Measurements from ENCODE around the gene LRMDA.
A peak's percentile ranks its signal among the peaks of the same experiment; 100 is the strongest.

LRMDA gene

GRCh38 chr10:75425291-75426079 lies 5.9 kb upstream of the LRMDA start:
- peaks cover 0 to 33% of the 10 kb centered on the region in 2 experiments for H3K27me3 ChIP-seq (ENCODE audit: control insufficient read depth in 1 of 2, insufficient read depth in 1 of 2, low read length in 2 of 2)
- WGBS: 91% methylated on average over 4 of the region's 6 CpGs

DNA sequence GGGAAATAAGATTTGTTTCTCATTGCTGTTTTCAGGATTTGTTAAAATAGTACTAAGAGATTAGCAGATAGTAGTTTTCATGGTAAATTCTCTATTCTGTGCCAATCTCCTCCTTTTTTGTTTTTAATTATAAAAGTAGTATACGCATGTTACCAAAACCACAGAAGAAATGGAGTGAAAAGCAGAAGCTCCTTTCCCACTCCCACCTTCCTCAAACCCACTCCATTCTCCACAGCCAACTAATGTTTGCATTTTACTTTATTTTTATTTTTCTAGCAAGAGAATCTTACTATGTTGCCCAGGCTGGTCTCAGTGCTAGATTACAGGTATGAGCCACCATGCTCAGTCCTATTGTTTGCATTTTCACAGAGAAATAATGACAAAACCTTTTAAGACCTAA lies 4.5 kb upstream of the LRMDA start:
- Histone ChIP-seq H3K27ac (ENCODE audit: low read length, poor library complexity, severe bottlenecking) (no peak overlapping the region), H3K79me1 (replicated peaks; ENCODE audit: low read length, poor library complexity, severe bottlenecking) (no peaks in the 10 kb centered on the region), H2BK15ac (ENCODE audit: low read depth, poor library complexity, severe bottlenecking) (no peak overlapping the region), H2BK120ac (ENCODE audit: low read depth, low read length) (no peak overlapping the region), H3K36me3 (ENCODE audit: control insufficient read depth in 1 of 2, insufficient read depth in 2 of 2, low read depth in 1 of 2, low read length in 2 of 2) (no peaks in the 10 kb centered on the region), H3K23ac (ENCODE audit: low read length in 2 of 2) (no peak overlapping the region), H3K4me2 (ENCODE audit: low read length, poor library complexity, severe bottlenecking) (no peak overlapping the region), H4K8ac (ENCODE audit: low read length) (no peak overlapping the region), H3K4ac (ENCODE audit: low read depth in 1 of 2, low read length in 2 of 2) (no peak overlapping the region), H3K27me3 (ENCODE audit: control insufficient read depth in 1 of 2, insufficient read depth in 1 of 2, low read length in 2 of 2) (peaks cover 0 to 44% of the 10 kb centered on the region in 2 experiments), H3K18ac (ENCODE audit: low read depth in 1 of 2, low read length in 2 of 2) (no peak overlapping the region), H4K91ac (ENCODE audit: low read length) (no peak overlapping the region), H3K4me3 (ENCODE audit: insufficient read depth in 1 of 2, low read depth in 1 of 2, low read length in 2 of 2) (no peak overlapping the region), H3K9me3 (ENCODE audit: control insufficient read depth, low read length) (no peaks in the 10 kb centered on the region), H2AK5ac (ENCODE audit: low read length, severe bottlenecking) (no peak overlapping the region), H2BK12ac (ENCODE audit: low read length in 2 of 2) (no peak overlapping the region), H3K9ac (ENCODE audit: low read length) (no peak overlapping the region), H3K4me1 (ENCODE audit: control insufficient read depth, insufficient read depth, low read depth, low read length) (peaks cover 4% of the 10 kb centered on the region), H3K14ac (ENCODE audit: low read length in 2 of 2) (no peak overlapping the region), H2BK5ac (ENCODE audit: low read depth, low read length, poor library complexity, severe bottlenecking) (no peak overlapping the region), H2AFZ (ENCODE audit: low read depth, low read length) (no peak overlapping the region)
- WGBS: no CpG with 5 or more reads among the region's 1 CpG
- no peak for DNase-seq

More at GRCh38 chr10:75425291-75426079, 5.9 kb upstream of the LRMDA start:
- no peak overlapping the region for H2AK5ac ChIP-seq (ENCODE audit: low read length, severe bottlenecking)
- no peak overlapping the region for H3K9ac ChIP-seq (ENCODE audit: low read length)
- no peak overlapping the region for H2BK12ac ChIP-seq (ENCODE audit: low read length in 2 of 2)
- no peak overlapping the region for H2BK5ac ChIP-seq (ENCODE audit: low read depth, low read length, poor library complexity, severe bottlenecking)
- H2BK15ac ChIP-seq (ENCODE audit: low read depth, poor library complexity, severe bottlenecking): no peak overlapping the region
- no peak overlapping the region for H3K4me3 ChIP-seq (ENCODE audit: insufficient read depth in 1 of 2, low read depth in 1 of 2, low read length in 2 of 2)
- no peak overlapping the region for H4K8ac ChIP-seq (ENCODE audit: low read length)
- H3K4me1 ChIP-seq (ENCODE audit: control insufficient read depth, insufficient read depth, low read depth, low read length): peaks cover 1% of the 10 kb centered on the region
- H3K14ac ChIP-seq (ENCODE audit: low read length in 2 of 2): no peak overlapping the region
- H3K18ac ChIP-seq (ENCODE audit: low read depth in 1 of 2, low read length in 2 of 2): no peak overlapping the region
- H3K79me1 ChIP-seq (replicated peaks; ENCODE audit: low read length, poor library complexity, severe bottlenecking): no peaks in the 10 kb centered on the region
- no peak overlapping the region for H2AFZ ChIP-seq (ENCODE audit: low read depth, low read length)
- no peak overlapping the region for H3K23ac ChIP-seq (ENCODE audit: low read length in 2 of 2)
- no peaks in the 10 kb centered on the region for H3K9me3 ChIP-seq (ENCODE audit: control insufficient read depth, low read length)
- no peak overlapping the region for H3K4me2 ChIP-seq (ENCODE audit: low read length, poor library complexity, severe bottlenecking)
- no peaks in the 10 kb centered on the region for H3K36me3 ChIP-seq (ENCODE audit: control insufficient read depth in 1 of 2, insufficient read depth in 2 of 2, low read depth in 1 of 2, low read length in 2 of 2)
- H4K91ac ChIP-seq (ENCODE audit: low read length): no peak overlapping the region
- H3K27ac ChIP-seq (ENCODE audit: low read length, poor library complexity, severe bottlenecking): no peak overlapping the region
- no peak overlapping the region for H3K4ac ChIP-seq (ENCODE audit: low read depth in 1 of 2, low read length in 2 of 2)
- no peak for DNase-seq
- no peak overlapping the region for H2BK120ac ChIP-seq (ENCODE audit: low read depth, low read length)

DNA sequence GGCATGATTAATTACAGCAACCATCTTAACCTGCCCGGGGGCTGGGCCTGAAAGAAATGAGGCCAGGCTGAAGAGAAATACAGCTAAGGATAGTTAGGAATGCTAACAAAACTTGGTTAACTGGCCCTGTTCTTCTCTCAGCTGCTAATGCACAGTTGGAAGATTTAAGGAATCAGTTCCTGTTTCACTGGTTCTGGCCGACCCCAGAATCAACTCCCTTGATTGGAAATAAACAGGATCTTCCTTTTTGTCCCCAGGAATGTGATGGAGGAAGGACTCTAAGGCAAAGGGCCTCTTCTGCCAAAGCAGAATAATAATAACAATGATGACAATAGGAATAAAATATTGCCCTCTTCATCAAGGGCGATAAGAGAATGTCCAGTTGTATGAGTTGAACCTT lies 3.5 kb upstream of the LRMDA start:
- H3K4ac ChIP-seq (ENCODE audit: low read depth in 1 of 2, low read length in 2 of 2): no peak overlapping the region
- peaks cover 4% of the 10 kb centered on the region for H3K4me1 ChIP-seq (ENCODE audit: control insufficient read depth, insufficient read depth, low read depth, low read length)
- peak overlapping the region in 1 of 2 experiments; percentile 6 for H3K18ac ChIP-seq (ENCODE audit: low read depth in 1 of 2, low read length in 2 of 2)
- DNase-seq: no peak
- no peak overlapping the region for H2BK5ac ChIP-seq (ENCODE audit: low read depth, low read length, poor library complexity, severe bottlenecking)
- H3K36me3 ChIP-seq (ENCODE audit: control insufficient read depth in 1 of 2, insufficient read depth in 2 of 2, low read depth in 1 of 2, low read length in 2 of 2): no peaks in the 10 kb centered on the region
- H3K14ac ChIP-seq (ENCODE audit: low read length in 2 of 2): no peak overlapping the region
- H2AK5ac ChIP-seq (ENCODE audit: low read length, severe bottlenecking): no peak overlapping the region
- H3K4me2 ChIP-seq (ENCODE audit: low read length, poor library complexity, severe bottlenecking): no peak overlapping the region
- no peak overlapping the region for H3K23ac ChIP-seq (ENCODE audit: low read length in 2 of 2)
- peak overlapping the region; percentile 30 for H3K9ac ChIP-seq (ENCODE audit: low read length)
- peak overlapping the region in 1 of 2 experiments; percentile 10 for H3K4me3 ChIP-seq (ENCODE audit: insufficient read depth in 1 of 2, low read depth in 1 of 2, low read length in 2 of 2)
- no peak overlapping the region for H4K8ac ChIP-seq (ENCODE audit: low read length)
- H3K27me3 ChIP-seq (ENCODE audit: control insufficient read depth in 1 of 2, insufficient read depth in 1 of 2, low read length in 2 of 2): peaks cover 0 to 55% of the 10 kb centered on the region in 2 experiments
- WGBS: 47% methylated on average over 3 of the region's 3 CpGs
- no peak overlapping the region for H3K27ac ChIP-seq (ENCODE audit: low read length, poor library complexity, severe bottlenecking)
- H3K79me1 ChIP-seq (replicated peaks; ENCODE audit: low read length, poor library complexity, severe bottlenecking): no peaks in the 10 kb centered on the region
- no peak overlapping the region for H2AFZ ChIP-seq (ENCODE audit: low read depth, low read length)
- H3K9me3 ChIP-seq (ENCODE audit: control insufficient read depth, low read length): no peaks in the 10 kb centered on the region
- H4K91ac ChIP-seq (ENCODE audit: low read length): no peak overlapping the region
- H2BK120ac ChIP-seq (ENCODE audit: low read depth, low read length): no peak overlapping the region
- H2BK12ac ChIP-seq (ENCODE audit: low read length in 2 of 2): no peak overlapping the region
- no peak overlapping the region for H2BK15ac ChIP-seq (ENCODE audit: low read depth, poor library complexity, severe bottlenecking)

GRCh38 chr10:75428434-75429158 lies 2.8 kb upstream of the LRMDA start:
- no peak overlapping the region for H2BK120ac ChIP-seq (ENCODE audit: low read depth, low read length)
- H3K27ac ChIP-seq (ENCODE audit: low read length, poor library complexity, severe bottlenecking): no peak overlapping the region
- no peak overlapping the region for H3K4ac ChIP-seq (ENCODE audit: low read depth in 1 of 2, low read length in 2 of 2)
- no peak overlapping the region for H3K14ac ChIP-seq (ENCODE audit: low read length in 2 of 2)
- H3K9me3 ChIP-seq (ENCODE audit: control insufficient read depth, low read length): no peaks in the 10 kb centered on the region
- no peak overlapping the region for H2AK5ac ChIP-seq (ENCODE audit: low read length, severe bottlenecking)
- no peaks in the 10 kb centered on the region for H3K79me1 ChIP-seq (replicated peaks; ENCODE audit: low read length, poor library complexity, severe bottlenecking)
- H4K8ac ChIP-seq (ENCODE audit: low read length): peak overlapping the region; percentile 52
- H3K23ac ChIP-seq (ENCODE audit: low read length in 2 of 2): no peak overlapping the region
- H2BK12ac ChIP-seq (ENCODE audit: low read length in 2 of 2): peak overlapping the region in 1 of 2 experiments; percentile 0
- 47% methylated on average over 7 of the region's 9 CpGs for WGBS
- peak overlapping the region in 1 of 2 experiments; percentile 10 for H3K4me3 ChIP-seq (ENCODE audit: insufficient read depth in 1 of 2, low read depth in 1 of 2, low read length in 2 of 2)
- H3K36me3 ChIP-seq (ENCODE audit: control insufficient read depth in 1 of 2, insufficient read depth in 2 of 2, low read depth in 1 of 2, low read length in 2 of 2): no peaks in the 10 kb centered on the region
- peak overlapping the region; percentile 23 for H4K91ac ChIP-seq (ENCODE audit: low read length)
- H2AFZ ChIP-seq (ENCODE audit: low read depth, low read length): no peak overlapping the region
- peaks cover 0 to 61% of the 10 kb centered on the region in 2 experiments for H3K27me3 ChIP-seq (ENCODE audit: control insufficient read depth in 1 of 2, insufficient read depth in 1 of 2, low read length in 2 of 2)
- peak overlapping the region; percentile 46 for H3K9ac ChIP-seq (ENCODE audit: low read length)
- H2BK15ac ChIP-seq (ENCODE audit: low read depth, poor library complexity, severe bottlenecking): no peak overlapping the region
- no peak overlapping the region for H2BK5ac ChIP-seq (ENCODE audit: low read depth, low read length, poor library complexity, severe bottlenecking)
- peak; percentile 65 for DNase-seq
- H3K4me2 ChIP-seq (ENCODE audit: low read length, poor library complexity, severe bottlenecking): no peak overlapping the region
- peak overlapping the region; percentile 6 to 37 for H3K18ac ChIP-seq (ENCODE audit: low read depth in 1 of 2, low read length in 2 of 2)
- peaks cover 4% of the 10 kb centered on the region for H3K4me1 ChIP-seq (ENCODE audit: control insufficient read depth, insufficient read depth, low read depth, low read length)

Data from mesenchymal stem cell (in vitro differentiated cells and primary cell).